Loucy (cell line): ENCODE data around the gene CAPZA3.

Experiments
- H2AFZ ChIP-seq: fragments of 200-600 bp; sonication (generic); 2 replicates; pipeline ENCODE4 v1.6.0; 2016; ENCODE audit warnings: antibody characterized with exemption, mild to moderate bottlenecking, low read length, moderate library complexity
- H3F3A ChIP-seq: fragments of 200-600 bp; 2 replicates; pipeline ENCODE4 v1.6.0; 2016; ENCODE audit warnings: antibody characterized with exemption, low read depth, mild to moderate bottlenecking
- H3K27me3 ChIP-seq: fragments of 200-600 bp; sonication (generic); 2 replicates; pipeline ENCODE4 v1.6.1; 2014; ENCODE audit warnings: low read length, mild to moderate bottlenecking; ENCODE audit not compliant: insufficient read depth, poor library complexity, severe bottlenecking
- H3K36me3 ChIP-seq: fragments of 200-600 bp; sonication (generic); 2 replicates; pipeline ENCODE4 v1.6.1; 2016; ENCODE audit warnings: low read length; ENCODE audit not compliant: insufficient read depth
- H3K4me1 ChIP-seq: fragments of 200-600 bp; sonication (generic); 2 replicates; pipeline ENCODE4 v1.5.1; 2014; ENCODE audit warnings: low read length, mild to moderate bottlenecking; ENCODE audit not compliant: insufficient read depth, poor library complexity, severe bottlenecking
- H3K4me2 ChIP-seq: fragments of 200-600 bp; sonication (generic); 2 replicates; pipeline ENCODE4 v1.6.0; 2014; ENCODE audit warnings: antibody characterized with exemption, low read length, low read depth, mild to moderate bottlenecking; ENCODE audit not compliant: poor library complexity, severe bottlenecking
- H3K4me3 ChIP-seq: fragments of 200-600 bp; sonication (generic); 2 replicates; pipeline ENCODE4 v1.5.1; 2014; ENCODE audit warnings: low read length, mild to moderate bottlenecking, mixed read lengths; ENCODE audit not compliant: poor library complexity, severe bottlenecking
- H3K79me2 ChIP-seq: fragments of 200-600 bp; sonication (generic); 2 replicates; pipeline ENCODE4 v1.6.1; 2014; ENCODE audit warnings: low read length; ENCODE audit not compliant: insufficient read depth
- H3K9ac ChIP-seq: fragments of 200-600 bp; sonication (generic); 2 replicates; pipeline ENCODE4 v1.6.0; 2014; ENCODE audit warnings: mild to moderate bottlenecking, low read depth, low read length, moderate library complexity; ENCODE audit not compliant: poor library complexity, severe bottlenecking
- H3K9me2 ChIP-seq: fragments of 200-600 bp; sonication (generic); replicated peaks from 2 replicates; pipeline ENCODE4 v1.6.1; 2016; ENCODE audit warnings: low read depth, low read length, mixed read lengths
- H3K9me3 ChIP-seq: fragments of 200-600 bp; sonication (generic); 2 replicates; pipeline ENCODE4 v1.6.1; 2014; ENCODE audit warnings: mild to moderate bottlenecking, antibody characterized with exemption, low read length, low read depth; ENCODE audit not compliant: insufficient read depth
- H4K20me1 ChIP-seq: fragments of 200-600 bp; sonication (generic); 2 replicates; pipeline ENCODE4 v1.6.0; 2014; ENCODE audit warnings: antibody characterized with exemption, low read length, mild to moderate bottlenecking; ENCODE audit not compliant: insufficient read depth, poor library complexity, severe bottlenecking
- CTCF ChIP-seq: fragments of 200-600 bp; sonication (generic); conservative IDR thresholded peaks from 2 replicates; pipeline ENCODE4 v1.5.1; 2014; ENCODE audit warnings: mild to moderate bottlenecking, antibody characterized with exemption, low read length
- EZH2phosphoT487 ChIP-seq: fragments of 200-600 bp; IDR thresholded peaks from 2 replicates; pipeline ENCODE4 v1.6.1; 2018; ENCODE audit warnings: antibody characterized with exemption, mild to moderate bottlenecking, moderate library complexity, borderline replicate concordance

Gene CAPZA3

GRCh38 chr12:18751866-18752265 lies 13.9 kb downstream of the CAPZA3 start:
- no peaks in the 10 kb centered on the region for H3K27me3 ChIP-seq
- no peaks in the 10 kb centered on the region for H3F3A ChIP-seq
- H2AFZ ChIP-seq, result no peak overlapping the region
- H4K20me1 ChIP-seq, result no peaks in the 10 kb centered on the region
- H3K4me2 ChIP-seq, result no peak overlapping the region
- H3K9me3 ChIP-seq, result no peaks in the 10 kb centered on the region; the same call in 1 of the 2 replicates
- H3K4me3 ChIP-seq, result no peak overlapping the region
- H3K9ac ChIP-seq, result no peak overlapping the region
- H3K36me3 ChIP-seq, result no peaks in the 10 kb centered on the region
- no peaks in the 10 kb centered on the region for H3K9me2 ChIP-seq
- H3K79me2 ChIP-seq, result no peaks in the 10 kb centered on the region
- TF ChIP-seq CTCF, result no peak
- no peak for TF ChIP-seq EZH2phosphoT487
- H3K4me1 ChIP-seq, result no peaks in the 10 kb centered on the region

- no peak overlapping the region for H3K4me2 ChIP-seq
- H3K9me2 ChIP-seq, result no peaks in the 10 kb centered on the region
- no peaks in the 10 kb centered on the region for H3F3A ChIP-seq
- no peaks in the 10 kb centered on the region for H3K27me3 ChIP-seq
- H3K4me3 ChIP-seq, result no peak overlapping the region
- H3K79me2 ChIP-seq, result no peaks in the 10 kb centered on the region
- H3K4me1 ChIP-seq, result no peaks in the 10 kb centered on the region
- no peaks in the 10 kb centered on the region for H3K36me3 ChIP-seq
- H3K9me3 ChIP-seq, result no peaks in the 10 kb centered on the region; the same call in 1 of the 2 replicates
- no peak overlapping the region for H3K9ac ChIP-seq
- H2AFZ ChIP-seq, result no peak overlapping the region
- TF ChIP-seq EZH2phosphoT487 (no peak), CTCF (no peak)
- no peaks in the 10 kb centered on the region for H4K20me1 ChIP-seq
Measured at GRCh38 chr12:18752280-18752920, 14.5 kb downstream of the CAPZA3 start.

- Histone ChIP-seq H3F3A (no peaks in the 10 kb centered on the region), H3K9me3 (no peaks in the 10 kb centered on the region; the same call in 1 of the 2 replicates), H3K79me2 (no peaks in the 10 kb centered on the region), H3K27me3 (no peaks in the 10 kb centered on the region), H3K9ac (no peak overlapping the region), H3K4me3 (no peak overlapping the region), H3K9me2 (no peaks in the 10 kb centered on the region), H3K4me1 (no peaks in the 10 kb centered on the region), H2AFZ (no peak overlapping the region), H4K20me1 (no peaks in the 10 kb centered on the region), H3K4me2 (no peak overlapping the region), H3K36me3 (no peaks in the 10 kb centered on the region)
- no peak for TF ChIP-seq CTCF
- TF ChIP-seq EZH2phosphoT487, result no peak
Measured at GRCh38 chr12:18752947-18753346, 15.0 kb downstream of the CAPZA3 start.
